ENCODE data around the gene AHDC1. TPM values are rescaled to one million over a fixed set of nuclear protein-coding genes. Genes with fewer than 3 reads are reported as not detected.
A peak's percentile ranks its signal among the peaks of the same experiment; 100 is the strongest.

The AHDC1 gene
- total and polyA plus RNA-seq, 8 donors: 5.8 to 95.0 (median 19.7) TPM

- peak overlapping the region in 2 of 5 donors; percentile 83 to 93 for H3K27ac ChIP-seq
- intact Hi-C loops (cut with DNase I; ENCODE audit: low total_unique reads): no loop called here
- H3K9me3 ChIP-seq: no peaks in the 10 kb centered on the region
- WGBS, 5 donors: 97 to 99% (median 98%) methylated on average over 10 of the region's 10 CpGs
- H3K4me3 ChIP-seq: no peak overlapping the region
- TF ChIP-seq POLR2AphosphoS5 (IDR thresholded peaks at IDR 0.05) (no peak), EP300 (IDR thresholded peaks at IDR 0.05) (no peak), CTCF (IDR thresholded peaks at IDR 0.05) (no peak), POLR2A (IDR thresholded peaks at IDR 0.05) (no peak)
- H3K36me3 ChIP-seq: peaks cover 10 to 28% (median 26%) of the 10 kb centered on the region in 4 donors
- DNase-seq: no peak
- no peaks in the 10 kb centered on the region for H3K27me3 ChIP-seq
- peaks cover 36 to 52% (median 46%) of the 10 kb centered on the region in 4 donors for H3K4me1 ChIP-seq
Measured at GRCh38 chr1:27530192-27530591, 73.8 kb downstream of the AHDC1 start.

GRCh38 chr1:27529704-27530018, 74.3 kb downstream of the AHDC1 start:
- Histone ChIP-seq H3K27ac (peak overlapping the region; percentile 70 to 93 (median 82)), H3K4me1 (peaks cover 39 to 56% (median 49%) of the 10 kb centered on the region in 4 donors), H3K9me3 (no peaks in the 10 kb centered on the region), H3K27me3 (no peaks in the 10 kb centered on the region), H3K36me3 (peaks cover 7 to 26% (median 22%) of the 10 kb centered on the region in 4 donors), H3K4me3 (no peak overlapping the region)
- 61 to 76% (median 69%) methylated on average over 5 of the region's 5 CpGs for WGBS, 5 donors
- DNase-seq: no peak
- intact Hi-C loops (cut with DNase I; ENCODE audit: low total_unique reads): no loop called here
- TF ChIP-seq POLR2A (IDR thresholded peaks at IDR 0.05) (no peak), EP300 (IDR thresholded peaks at IDR 0.05) (no peak), CTCF (IDR thresholded peaks at IDR 0.05) (no peak), POLR2AphosphoS5 (IDR thresholded peaks at IDR 0.05) (no peak)

- peak in 1 of 2 donors; percentile 90 for DNase-seq
- WGBS, 5 donors: 22 to 35% (median 26%) methylated on average over 15 to 17 of the region's 17 CpGs
- Histone ChIP-seq H3K4me3 (peak overlapping the region; percentile 48 to 54 (median 50)), H3K9me3 (no peaks in the 10 kb centered on the region), H3K27me3 (no peaks in the 10 kb centered on the region), H3K4me1 (peaks cover 40 to 62% (median 52%) of the 10 kb centered on the region in 4 donors), H3K27ac (peak overlapping the region; percentile 70 to 93 (median 82)), H3K36me3 (peaks cover 7 to 20% (median 16%) of the 10 kb centered on the region in 4 donors)
- intact Hi-C loops (cut with DNase I; ENCODE audit: low total_unique reads): no loop called here
- TF ChIP-seq POLR2AphosphoS5 (IDR thresholded peaks at IDR 0.05) (peak in 1 of 3 donors; percentile 13), EP300 (IDR thresholded peaks at IDR 0.05) (no peak)
Measured at GRCh38 chr1:27528818-27529703, 74.9 kb downstream of the AHDC1 start.

GRCh38 chr1:27527890-27528817, 75.8 kb downstream of the AHDC1 start:
- Histone ChIP-seq H3K4me3 (peak overlapping the region; percentile 48 to 54 (median 50)), H3K36me3 (peaks cover 0 to 11% (median 7%) of the 10 kb centered on the region in 4 donors), H3K4me1 (peaks cover 49 to 71% (median 60%) of the 10 kb centered on the region in 4 donors), H3K27ac (peak overlapping the region; percentile 70 to 93 (median 82)), H3K27me3 (no peaks in the 10 kb centered on the region), H3K9me3 (no peaks in the 10 kb centered on the region)
- DNase-seq: peak; percentile 67 to 95
- 1 to 12% (median 3%) methylated on average over 19 to 71 of the region's 71 CpGs for WGBS, 5 donors
- intact Hi-C loops (cut with DNase I; ENCODE audit: low total_unique reads): no loop called here
- TF ChIP-seq POLR2A (IDR thresholded peaks at IDR 0.05) (no peak), EP300 (IDR thresholded peaks at IDR 0.05) (no peak), POLR2AphosphoS5 (IDR thresholded peaks at IDR 0.05) (peak in 2 of 3 donors; percentile 21 to 40)

Measured in stomach (tissue), 9 donors.